Fibroblast of villous mesenchyme (primary cell): ENCODE data around the gene ATP2A1. TPM values are rescaled to one million over a fixed set of nuclear protein-coding genes. Genes with fewer than 3 reads are reported as not detected.
"Not testable (repeated sequence)": the region's sequence is repeated elsewhere in the genome, so short reads cannot be mapped to it uniquely, and the experiment has no call there.

ENCODE experiments used
- DNase-seq: peaks from one replicate; pipeline ENCODE4 v3.0.0-alpha.2; 2010; ENCODE audit warnings: low read depth
- H3K4me3 ChIP-seq: 2 replicates; pipeline ENCODE4 v1.5.1; 2011; ENCODE audit warnings: low read depth, mild to moderate bottlenecking, low read length
- total RNA-seq: library from RNA; depleted of rRNA; stranded (reverse); fragments of >200 nt; gene quantifications from 2 replicates; pipeline ENCODE4 v1.2.3, GENCODE V29; 2012
- TF ChIP-seq, protein P1 (sequence below): IDR thresholded peaks from 2 replicates; pipeline ENCODE4 v1.5.1; 2012; ENCODE audit warnings: low read depth, mild to moderate bottlenecking, low read length; ENCODE audit not compliant: insufficient read depth

ATP2A1 gene
- total RNA-seq, 1 donor, result 0.43 TPM

DNA sequence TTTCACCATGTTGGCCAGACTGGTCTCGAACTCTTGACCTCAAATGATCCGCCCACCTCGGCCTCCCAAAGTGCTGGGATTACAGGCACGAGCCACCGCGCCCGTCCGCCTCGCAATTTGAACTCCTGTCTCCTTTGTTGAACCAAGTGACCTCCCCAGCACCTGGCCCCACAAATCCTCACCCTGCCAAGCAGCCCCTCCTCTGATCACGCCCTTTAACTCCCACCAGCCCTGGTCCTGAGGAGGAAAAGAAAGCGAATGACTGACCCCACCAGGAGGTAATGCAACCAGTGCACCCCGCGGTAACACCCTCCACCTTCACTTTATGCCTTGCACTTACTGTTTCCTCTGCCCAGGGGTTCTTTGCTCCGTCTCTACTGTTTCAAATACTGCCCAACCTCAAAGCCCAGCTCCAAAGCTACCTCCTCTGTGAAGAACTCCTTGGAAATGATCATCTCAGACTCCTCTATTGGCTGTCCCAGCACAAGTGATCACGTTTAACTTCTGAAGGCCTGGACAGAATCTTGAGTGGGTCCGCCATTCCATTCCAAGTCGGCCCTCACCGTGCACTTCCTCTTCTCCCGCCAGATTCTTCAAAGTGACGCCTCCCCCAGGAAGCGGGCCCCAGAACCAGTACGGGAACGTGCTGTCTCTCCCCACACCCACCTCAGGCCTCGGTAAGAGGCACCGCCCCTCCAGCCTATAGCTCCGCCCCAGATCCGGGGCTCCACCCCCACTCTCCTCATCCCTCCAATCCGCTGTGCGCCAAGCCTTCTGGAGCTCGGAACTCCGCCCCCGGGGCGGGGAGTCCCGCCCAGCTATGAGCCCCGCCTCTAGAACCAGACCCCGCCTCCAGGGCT lies 57.9 kb downstream of the ATP2A1 start:
- H3K4me3 ChIP-seq, result peak overlapping the region; percentile 4
- peak; percentile 76 for DNase-seq
- TF ChIP-seq, protein P1, sequence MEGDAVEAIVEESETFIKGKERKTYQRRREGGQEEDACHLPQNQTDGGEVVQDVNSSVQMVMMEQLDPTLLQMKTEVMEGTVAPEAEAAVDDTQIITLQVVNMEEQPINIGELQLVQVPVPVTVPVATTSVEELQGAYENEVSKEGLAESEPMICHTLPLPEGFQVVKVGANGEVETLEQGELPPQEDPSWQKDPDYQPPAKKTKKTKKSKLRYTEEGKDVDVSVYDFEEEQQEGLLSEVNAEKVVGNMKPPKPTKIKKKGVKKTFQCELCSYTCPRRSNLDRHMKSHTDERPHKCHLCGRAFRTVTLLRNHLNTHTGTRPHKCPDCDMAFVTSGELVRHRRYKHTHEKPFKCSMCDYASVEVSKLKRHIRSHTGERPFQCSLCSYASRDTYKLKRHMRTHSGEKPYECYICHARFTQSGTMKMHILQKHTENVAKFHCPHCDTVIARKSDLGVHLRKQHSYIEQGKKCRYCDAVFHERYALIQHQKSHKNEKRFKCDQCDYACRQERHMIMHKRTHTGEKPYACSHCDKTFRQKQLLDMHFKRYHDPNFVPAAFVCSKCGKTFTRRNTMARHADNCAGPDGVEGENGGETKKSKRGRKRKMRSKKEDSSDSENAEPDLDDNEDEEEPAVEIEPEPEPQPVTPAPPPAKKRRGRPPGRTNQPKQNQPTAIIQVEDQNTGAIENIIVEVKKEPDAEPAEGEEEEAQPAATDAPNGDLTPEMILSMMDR, result no peak

DNA sequence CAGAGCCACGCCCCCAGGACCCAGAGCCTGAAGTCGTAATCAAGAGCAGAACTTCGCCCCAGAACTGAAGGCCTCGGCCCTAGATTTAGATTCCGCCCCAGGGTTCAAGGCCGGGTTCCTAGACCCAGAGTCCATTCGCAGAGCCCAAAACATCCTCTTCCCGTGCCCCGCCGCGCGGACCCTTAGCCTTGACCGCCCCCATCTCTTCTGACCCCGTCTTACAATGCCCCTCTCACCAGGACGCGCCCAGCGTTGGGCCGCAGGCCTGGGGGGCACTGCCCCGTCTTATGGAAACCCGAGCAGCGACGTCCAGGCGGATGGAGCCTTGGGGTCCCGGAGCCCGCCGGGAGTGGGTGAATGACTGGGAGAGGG lies 58.5 kb downstream of the ATP2A1 start:
- TF ChIP-seq, protein P1, result no peak
- no peak for DNase-seq
- H3K4me3 ChIP-seq, result no peak overlapping the region

DNA sequence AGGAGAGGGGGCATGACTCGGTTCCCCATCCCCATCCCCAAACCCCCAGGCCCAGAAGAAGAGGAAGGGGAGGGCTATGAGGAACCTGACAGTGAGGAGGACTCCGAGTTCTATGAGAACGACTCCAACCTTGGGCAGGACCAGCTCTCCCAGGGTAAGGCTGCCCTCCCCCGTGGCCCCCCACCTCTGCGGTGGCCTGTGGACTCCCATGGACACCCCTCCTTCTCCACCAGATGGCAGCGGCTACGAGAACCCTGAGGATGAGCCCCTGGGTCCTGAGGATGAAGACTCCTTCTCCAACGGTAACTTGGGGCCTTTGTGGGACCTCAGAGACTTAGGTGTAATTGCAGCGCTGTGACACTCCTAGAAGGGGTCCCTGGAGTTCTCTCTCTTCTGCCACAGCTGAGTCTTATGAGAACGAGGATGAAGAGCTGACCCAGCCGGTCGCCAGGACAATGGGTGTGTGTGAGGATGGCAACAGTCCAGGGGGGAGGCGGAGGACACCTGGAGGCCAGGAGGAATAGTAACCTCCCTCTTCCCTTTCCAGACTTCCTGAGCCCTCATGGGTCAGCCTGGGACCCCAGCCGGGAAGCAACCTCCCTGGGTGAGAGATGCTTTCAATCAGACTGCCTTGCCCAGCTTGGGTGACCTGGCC lies 59.1 kb downstream of the ATP2A1 start:
- TF ChIP-seq, protein P1, result no peak
- H3K4me3 ChIP-seq, result no peak overlapping the region
- DNase-seq, result no peak

DNA sequence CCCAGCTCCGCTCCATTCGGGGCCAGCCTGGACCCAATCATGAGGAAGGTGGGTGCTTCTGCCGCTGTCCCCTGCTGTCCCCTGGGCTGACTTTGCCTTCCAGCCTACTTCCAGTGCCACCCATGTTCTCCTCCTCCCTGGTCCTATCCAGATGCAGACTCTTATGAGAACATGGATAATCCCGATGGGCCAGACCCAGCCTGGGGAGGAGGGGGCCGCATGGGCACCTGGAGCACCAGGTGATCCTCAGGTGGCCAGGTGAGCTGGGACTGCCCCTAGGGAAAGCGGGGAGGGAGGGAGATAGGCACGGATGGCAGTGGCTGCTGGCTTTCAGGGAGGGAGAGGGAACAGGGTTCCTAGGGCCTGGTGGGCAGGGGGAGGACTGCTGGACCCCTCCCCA lies 60.4 kb downstream of the ATP2A1 start:
- DNase-seq, result no peak
- no peak overlapping the region for H3K4me3 ChIP-seq
- TF ChIP-seq, protein P1, result no peak

DNA sequence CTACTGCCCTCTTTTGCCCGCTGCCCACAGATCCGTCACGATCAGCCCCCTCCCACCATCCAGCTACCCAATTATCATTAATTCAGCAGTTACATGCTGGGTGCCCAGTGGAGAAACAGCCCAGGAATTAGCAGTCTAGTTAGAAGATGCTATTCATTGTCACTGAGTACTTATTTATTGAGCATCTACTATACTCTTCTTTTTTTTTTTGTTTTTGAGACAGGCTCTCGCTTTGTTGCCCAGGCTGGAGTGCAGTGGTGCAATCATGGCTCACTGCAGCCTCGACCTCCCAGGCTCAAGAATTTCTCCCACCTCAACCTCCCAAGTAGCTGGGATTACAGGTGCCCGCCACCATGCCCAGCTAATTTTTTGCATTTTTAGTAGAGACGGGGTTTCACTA lies 61.5 kb downstream of the ATP2A1 start:
- DNase-seq, H3K4me3 ChIP-seq: not testable (repeated sequence)

DNA sequence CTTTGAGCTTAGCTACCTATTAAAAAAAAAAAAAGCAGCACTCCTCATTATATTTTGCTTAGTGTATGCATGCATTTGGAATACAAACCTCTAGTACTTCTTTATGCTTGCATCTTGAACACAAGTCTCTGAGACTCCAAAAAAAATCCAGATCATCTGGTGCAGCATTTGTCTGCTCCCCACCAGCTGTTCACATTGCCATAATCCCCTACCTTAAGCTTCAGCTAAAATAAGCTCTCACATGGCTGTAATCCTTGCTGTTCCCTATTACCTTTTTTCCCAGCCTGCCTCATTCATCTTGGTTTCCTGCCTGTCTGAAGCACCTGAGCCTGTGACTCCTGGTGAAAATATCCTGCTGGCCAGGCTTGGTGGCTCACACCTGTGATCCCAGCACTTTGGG lies 65.0 kb downstream of the ATP2A1 start:
- H3K4me3 ChIP-seq, result no peak overlapping the region
- TF ChIP-seq, protein P1, result no peak
- no peak for DNase-seq

DNA sequence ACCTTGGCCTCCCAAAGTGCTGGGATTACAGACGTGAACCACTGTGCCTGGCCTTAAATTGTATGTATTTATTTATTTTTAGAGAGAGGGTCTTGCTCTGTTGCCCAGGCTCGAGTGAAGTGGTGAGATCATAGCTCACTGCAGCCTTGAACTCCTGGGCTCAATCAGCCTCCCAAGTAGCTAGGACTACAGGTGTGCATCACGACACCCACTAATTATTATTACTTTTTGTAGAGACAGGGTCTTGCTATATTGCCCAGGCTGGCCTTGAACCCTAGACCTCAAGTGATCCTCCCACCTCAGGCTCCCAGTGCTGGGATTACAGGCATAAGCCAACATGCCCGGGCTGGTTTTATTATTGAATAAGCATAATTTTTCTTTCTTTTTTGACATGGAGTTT lies 68.4 kb downstream of the ATP2A1 start:
- H3K4me3 ChIP-seq, result no peak overlapping the region
- no peak for DNase-seq
- TF ChIP-seq, protein P1, result no peak
